Fibroblast of skin of abdomen (primary cell): ENCODE data around the gene C5orf52.
"Not testable (repeated sequence)": the region's sequence is repeated elsewhere in the genome, so short reads cannot be mapped to it uniquely, and the experiment has no call there.

Experiments used
- DNase-seq: peaks from one replicate; pipeline ENCODE4 v3.0.0-alpha.2; 2013

Gene C5orf52

GRCh38 chr5:157727858-157728257 lies 56.5 kb downstream of the C5orf52 start:
- not testable (repeated sequence) for DNase-seq
